WTC11 (cell line): Measurements from ENCODE around the gene PIWIL4.

Experiments
- CTCF ChIP-seq: fragments of 200-600 bp; IDR thresholded peaks from 2 replicates; pipeline ENCODE4 v1.8.0; 2022; ENCODE audit warnings: antibody characterized with exemption
- ETV6 ChIP-seq: sonication (generic); formaldehyde crosslinking; IDR thresholded peaks from 2 replicates; pipeline ENCODE4 v1.8.1; 2022; ENCODE audit warnings: mild to moderate bottlenecking, missing genetic modification reagents
- GABPB1 ChIP-seq: sonication (generic); formaldehyde crosslinking; IDR thresholded peaks from 2 replicates; pipeline ENCODE4 v1.8.1; 2023; ENCODE audit warnings: mild to moderate bottlenecking, missing genetic modification reagents
- HMGXB4 ChIP-seq: sonication (generic); formaldehyde crosslinking; IDR thresholded peaks from 2 replicates; pipeline ENCODE4 v1.8.1; 2023; ENCODE audit warnings: mild to moderate bottlenecking, moderate library complexity, missing genetic modification reagents
- KAT7 ChIP-seq: sonication (generic); formaldehyde crosslinking; IDR thresholded peaks from 2 replicates; pipeline ENCODE4 v1.8.1; 2023; ENCODE audit warnings: missing genetic modification reagents, mild to moderate bottlenecking, borderline replicate concordance
- NFYB ChIP-seq: sonication (generic); formaldehyde crosslinking; conservative IDR thresholded peaks from 2 replicates; pipeline ENCODE4 v1.8.0; 2022; ENCODE audit warnings: low read depth, missing genetic modification reagents
- SMAD3 ChIP-seq: sonication (generic); formaldehyde crosslinking; IDR thresholded peaks from 2 replicates; pipeline ENCODE4 v1.8.0; 2022; ENCODE audit warnings: missing genetic modification reagents, mild to moderate bottlenecking, borderline replicate concordance
- SMAD4 ChIP-seq: sonication (generic); formaldehyde crosslinking; IDR thresholded peaks from 2 replicates; pipeline ENCODE4 v1.8.0; 2022; ENCODE audit warnings: mild to moderate bottlenecking, missing genetic modification reagents
- TEAD1 ChIP-seq: sonication (generic); formaldehyde crosslinking; IDR thresholded peaks from 2 replicates; pipeline ENCODE4 v1.8.0; 2022; ENCODE audit warnings: mild to moderate bottlenecking, missing genetic modification reagents
- TEAD4 ChIP-seq: sonication (generic); formaldehyde crosslinking; IDR thresholded peaks from 2 replicates; pipeline ENCODE4 v1.8.0; 2022; ENCODE audit warnings: mild to moderate bottlenecking, missing genetic modification reagents
- USF1 ChIP-seq: sonication (generic); formaldehyde crosslinking; IDR thresholded peaks from 2 replicates; pipeline ENCODE4 v1.8.0; 2022; ENCODE audit warnings: mild to moderate bottlenecking, missing genetic modification reagents
- ZNF138 ChIP-seq: sonication (generic); formaldehyde crosslinking; conservative IDR thresholded peaks from 2 replicates; pipeline ENCODE4 v1.8.1; 2022; ENCODE audit warnings: mild to moderate bottlenecking, moderate library complexity, missing genetic modification reagents

- TF ChIP-seq CTCF = no peak
- no peak for TF ChIP-seq USF1
- TF ChIP-seq SMAD4 (CRISPR knock-in tag) = no peak
- TF ChIP-seq SMAD3 (CRISPR knock-in tag) = no peak
- no peak for TF ChIP-seq TEAD1 (CRISPR knock-in tag)
- TF ChIP-seq ZNF138 (CRISPR knock-in tag) = no peak
- TF ChIP-seq ETV6 (CRISPR knock-in tag) = no peak
- no peak for TF ChIP-seq NFYB
- no peak for TF ChIP-seq KAT7 (CRISPR knock-in tag)
- TF ChIP-seq HMGXB4 = no peak
- TF ChIP-seq TEAD4 (CRISPR knock-in tag) = no peak
- TF ChIP-seq GABPB1 (CRISPR knock-in tag) = no peak
Measured at GRCh38 chr11:94546886-94547285, 20.3 kb upstream of the PIWIL4 start.
